Loucy (cell line): Measurements from ENCODE around the gene ARL5A.

Experiments used
- H2AFZ ChIP-seq: fragments of 200-600 bp; sonication (generic); 2 replicates; pipeline ENCODE4 v1.6.0; 2016; ENCODE audit warnings: antibody characterized with exemption, mild to moderate bottlenecking, low read length, moderate library complexity
- H3F3A ChIP-seq: fragments of 200-600 bp; 2 replicates; pipeline ENCODE4 v1.6.0; 2016; ENCODE audit warnings: antibody characterized with exemption, low read depth, mild to moderate bottlenecking
- H3K27me3 ChIP-seq: fragments of 200-600 bp; sonication (generic); 2 replicates; pipeline ENCODE4 v1.6.1; 2014; ENCODE audit warnings: low read length, mild to moderate bottlenecking; ENCODE audit not compliant: insufficient read depth, poor library complexity, severe bottlenecking
- H3K36me3 ChIP-seq: fragments of 200-600 bp; sonication (generic); 2 replicates; pipeline ENCODE4 v1.6.1; 2016; ENCODE audit warnings: low read length; ENCODE audit not compliant: insufficient read depth
- H3K4me1 ChIP-seq: fragments of 200-600 bp; sonication (generic); 2 replicates; pipeline ENCODE4 v1.5.1; 2014; ENCODE audit warnings: low read length, mild to moderate bottlenecking; ENCODE audit not compliant: insufficient read depth, poor library complexity, severe bottlenecking
- H3K4me2 ChIP-seq: fragments of 200-600 bp; sonication (generic); 2 replicates; pipeline ENCODE4 v1.6.0; 2014; ENCODE audit warnings: antibody characterized with exemption, low read length, low read depth, mild to moderate bottlenecking; ENCODE audit not compliant: poor library complexity, severe bottlenecking
- H3K4me3 ChIP-seq: fragments of 200-600 bp; sonication (generic); 2 replicates; pipeline ENCODE4 v1.5.1; 2014; ENCODE audit warnings: low read length, mild to moderate bottlenecking, mixed read lengths; ENCODE audit not compliant: poor library complexity, severe bottlenecking
- H3K79me2 ChIP-seq: fragments of 200-600 bp; sonication (generic); 2 replicates; pipeline ENCODE4 v1.6.1; 2014; ENCODE audit warnings: low read length; ENCODE audit not compliant: insufficient read depth
- H3K9ac ChIP-seq: fragments of 200-600 bp; sonication (generic); 2 replicates; pipeline ENCODE4 v1.6.0; 2014; ENCODE audit warnings: mild to moderate bottlenecking, low read depth, low read length, moderate library complexity; ENCODE audit not compliant: poor library complexity, severe bottlenecking
- H3K9me2 ChIP-seq: fragments of 200-600 bp; sonication (generic); replicated peaks from 2 replicates; pipeline ENCODE4 v1.6.1; 2016; ENCODE audit warnings: low read depth, low read length, mixed read lengths
- H3K9me3 ChIP-seq: fragments of 200-600 bp; sonication (generic); 2 replicates; pipeline ENCODE4 v1.6.1; 2014; ENCODE audit warnings: mild to moderate bottlenecking, antibody characterized with exemption, low read length, low read depth; ENCODE audit not compliant: insufficient read depth
- H4K20me1 ChIP-seq: fragments of 200-600 bp; sonication (generic); 2 replicates; pipeline ENCODE4 v1.6.0; 2014; ENCODE audit warnings: antibody characterized with exemption, low read length, mild to moderate bottlenecking; ENCODE audit not compliant: insufficient read depth, poor library complexity, severe bottlenecking
- CTCF ChIP-seq: fragments of 200-600 bp; sonication (generic); conservative IDR thresholded peaks from 2 replicates; pipeline ENCODE4 v1.5.1; 2014; ENCODE audit warnings: mild to moderate bottlenecking, antibody characterized with exemption, low read length
- EZH2phosphoT487 ChIP-seq: fragments of 200-600 bp; IDR thresholded peaks from 2 replicates; pipeline ENCODE4 v1.6.1; 2018; ENCODE audit warnings: antibody characterized with exemption, mild to moderate bottlenecking, moderate library complexity, borderline replicate concordance

The ARL5A gene

DNA sequence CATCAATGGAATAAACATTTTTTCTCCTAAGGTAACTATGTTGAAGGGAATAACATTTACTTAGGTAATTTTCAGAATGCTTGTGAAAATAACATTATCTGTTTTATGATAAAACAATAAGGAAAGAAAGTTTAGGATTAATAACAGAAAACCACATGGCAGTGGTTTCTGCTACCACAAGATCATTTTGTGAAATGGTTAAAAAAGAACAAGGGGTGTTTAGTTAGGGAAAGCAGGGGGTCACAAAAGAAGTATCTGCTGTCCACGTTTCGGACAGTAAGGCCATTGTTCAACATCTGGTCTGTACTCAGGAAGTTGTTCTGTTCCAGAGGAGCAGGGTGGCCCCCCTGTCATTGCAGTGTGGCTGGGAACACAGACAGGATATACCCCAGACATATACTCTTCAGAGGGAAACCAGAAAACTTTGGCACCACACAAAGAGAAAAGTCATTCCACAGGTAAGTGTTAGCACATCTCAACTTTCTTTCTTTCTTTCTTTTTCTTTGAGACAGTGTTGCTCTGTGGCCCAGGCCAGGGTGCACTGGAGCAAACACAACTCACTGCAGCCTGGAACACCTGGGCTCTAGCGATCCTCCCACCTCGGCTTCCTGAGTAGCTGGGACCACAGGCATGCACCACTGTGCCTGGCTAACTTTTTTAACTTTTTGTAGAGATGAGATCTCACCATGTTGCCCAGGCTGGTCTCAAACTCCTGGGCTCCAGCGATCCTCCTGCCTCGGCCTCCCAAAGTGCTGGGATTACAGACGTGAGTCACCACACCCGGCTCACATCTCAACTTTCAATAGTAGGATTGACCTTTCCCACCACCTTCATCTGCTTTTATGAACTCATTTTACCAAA, 14.8 kb upstream of the ARL5A start:
- no peak overlapping the region for H3K4me2 ChIP-seq
- H3K4me3 ChIP-seq = no peak overlapping the region
- H3K4me1 ChIP-seq = peaks cover 9% of the 10 kb centered on the region
- H3K9me3 ChIP-seq = no peaks in the 10 kb centered on the region
- no peaks in the 10 kb centered on the region for H3K27me3 ChIP-seq
- H3K9me2 ChIP-seq = no peaks in the 10 kb centered on the region
- no peak for TF ChIP-seq EZH2phosphoT487
- no peak for TF ChIP-seq CTCF
- H3K9ac ChIP-seq = no peak overlapping the region
- no peaks in the 10 kb centered on the region for H3K79me2 ChIP-seq
- H3F3A ChIP-seq = no peaks in the 10 kb centered on the region
- H2AFZ ChIP-seq = no peak overlapping the region
- H3K36me3 ChIP-seq = no peaks in the 10 kb centered on the region
- no peaks in the 10 kb centered on the region for H4K20me1 ChIP-seq

GRCh38 chr2:151841047-151841424, 12.8 kb upstream of the ARL5A start:
- Histone ChIP-seq H3K4me1 (peaks cover 9% of the 10 kb centered on the region), H3K4me2 (no peak overlapping the region), H3K9me2 (no peaks in the 10 kb centered on the region), H3K4me3 (no peak overlapping the region), H3K79me2 (no peaks in the 10 kb centered on the region), H3K9me3 (no peaks in the 10 kb centered on the region), H2AFZ (no peak overlapping the region), H4K20me1 (no peaks in the 10 kb centered on the region), H3F3A (no peaks in the 10 kb centered on the region), H3K36me3 (no peaks in the 10 kb centered on the region), H3K9ac (no peak overlapping the region), H3K27me3 (no peaks in the 10 kb centered on the region)
- TF ChIP-seq EZH2phosphoT487 (no peak), CTCF (no peak)

GRCh38 chr2:151840216-151841046, 12.2 kb upstream of the ARL5A start:
- H2AFZ ChIP-seq = no peak overlapping the region

More at GRCh38 chr2:151840216-151841046, 12.2 kb upstream of the ARL5A start:
- Histone ChIP-seq H3K4me1 (peaks cover 14% of the 10 kb centered on the region), H4K20me1 (no peaks in the 10 kb centered on the region), H3F3A (no peaks in the 10 kb centered on the region), H3K9me2 (no peaks in the 10 kb centered on the region), H3K27me3 (no peaks in the 10 kb centered on the region), H3K4me2 (no peak overlapping the region), H3K36me3 (no peaks in the 10 kb centered on the region), H3K9me3 (no peaks in the 10 kb centered on the region), H3K9ac (no peak overlapping the region), H3K4me3 (no peak overlapping the region), H3K79me2 (no peaks in the 10 kb centered on the region)
- TF ChIP-seq EZH2phosphoT487 = no peak
- no peak for TF ChIP-seq CTCF
